Renal cortical epithelial cell (primary cell): ENCODE measurements around the gene RPL6. TPM values are rescaled to one million over a fixed set of nuclear protein-coding genes. Genes with fewer than 3 reads are reported as not detected.
A peak's percentile ranks its signal among the peaks of the same experiment; 100 is the strongest.
"Not testable (repeated sequence)": the region's sequence is repeated elsewhere in the genome, so short reads cannot be mapped to it uniquely, and the experiment has no call there.

Source experiments
- DNase-seq: peaks from one replicate; pipeline ENCODE4 v3.0.0-alpha.2; 2011; ENCODE audit warnings: low read depth
- total RNA-seq: library from RNA; depleted of rRNA; stranded (reverse); fragments of >200 nt; gene quantifications from 2 replicates; pipeline ENCODE4 v1.2.3, GENCODE V29; 2014

RPL6 gene
- total RNA-seq, 1 donor from 2014 or later, result 1,672 TPM

GRCh38 chr12:112419297-112420133 is 10.1 kb upstream of the RPL6 start:
- peak; percentile 76 for DNase-seq

GRCh38 chr12:112418608-112419296 is 9.3 kb upstream of the RPL6 start, which contains the start of gene PTPN11:
TSS of gene PTPN11 (plus strand) at chr12:112418947. CDS start at chr12:112419112, 165 bp downstream.
- DNase-seq, result peak; percentile 36

GRCh38 chr12:112418273-112418607 is 8.8 kb upstream of the RPL6 start:
- no peak for DNase-seq

- not testable (repeated sequence) for DNase-seq
These were observed 6.1 kb upstream of the RPL6 start for GRCh38 chr12:112415457-112415856.

- no peak for DNase-seq
These were observed 4.6 kb upstream of the RPL6 start for GRCh38 chr12:112413855-112414625.

- no peak for DNase-seq
These were observed 470 bp upstream of the RPL6 start for GRCh38 chr12:112409906-112410244.

- DNase-seq, result no peak
These were observed 784 bp downstream of the RPL6 start for GRCh38 chr12:112408621-112409020.

GRCh38 chr12:112407683-112408082 is 1.7 kb downstream of the RPL6 start:
- DNase-seq, result not testable (repeated sequence)

- DNase-seq, result no peak
These were observed 2.6 kb downstream of the RPL6 start for GRCh38 chr12:112406519-112407488.

GRCh38 chr12:112401903-112402498 is 7.4 kb downstream of the RPL6 start:
- no peak for DNase-seq

- DNase-seq, result no peak
These were observed 8.4 kb downstream of the RPL6 start for GRCh38 chr12:112401054-112401453.

- DNase-seq, result no peak
These were observed 16.1 kb downstream of the RPL6 start for GRCh38 chr12:112393328-112393727.

- DNase-seq, result not testable (repeated sequence)
These were observed 19.3 kb downstream of the RPL6 start for GRCh38 chr12:112389922-112390654.

GRCh38 chr12:112389228-112389627 is 20.2 kb downstream of the RPL6 start:
- DNase-seq, result no peak

- DNase-seq, result no peak
These were observed 22.7 kb downstream of the RPL6 start for GRCh38 chr12:112386726-112387125.

- DNase-seq, result no peak
These were observed 26.5 kb downstream of the RPL6 start for GRCh38 chr12:112382866-112383265.

GRCh38 chr12:112381883-112382796 is 27.3 kb downstream of the RPL6 start, which contains the start of gene HECTD4:
TSS of gene HECTD4 (minus strand) at chr12:112382431. CDS start at chr12:112382128, 303 bp downstream.
- DNase-seq, result peak; percentile 61

GRCh38 chr12:112381406-112381882 is 28.0 kb downstream of the RPL6 start:
- no peak for DNase-seq
